ENCODE measurements around the gene MAD2L2.
"Not testable (repeated sequence)": the region's sequence is repeated elsewhere in the genome, so short reads cannot be mapped to it uniquely, and the experiment has no call there.

The MAD2L2 gene

GRCh38 chr1:11642418-11643017, 38.4 kb downstream of the MAD2L2 start:
- H3K4me3 ChIP-seq, H3K27ac ChIP-seq: not testable (repeated sequence)

GRCh38 chr1:11641776-11642305, 39.1 kb downstream of the MAD2L2 start:
- Histone ChIP-seq H3K27ac (no peak overlapping the region), H3K4me3 (no peak overlapping the region)

GRCh38 chr1:11640944-11641343, 40.0 kb downstream of the MAD2L2 start:
- no peak overlapping the region for H3K4me3 ChIP-seq
- H3K27ac ChIP-seq = no peak overlapping the region

- no peak overlapping the region for H3K4me3 ChIP-seq
- no peak overlapping the region for H3K27ac ChIP-seq
Measured at GRCh38 chr1:11640101-11640500, 40.8 kb downstream of the MAD2L2 start.

GRCh38 chr1:11639372-11639771, 41.6 kb downstream of the MAD2L2 start:
- Histone ChIP-seq H3K27ac (no peak overlapping the region), H3K4me3 (no peak overlapping the region)

GRCh38 chr1:11638121-11638520, 42.8 kb downstream of the MAD2L2 start:
- Histone ChIP-seq H3K27ac (no peak overlapping the region), H3K4me3 (no peak overlapping the region)

- H3K4me3 ChIP-seq = no peak overlapping the region
- H3K27ac ChIP-seq = no peak overlapping the region
Measured at GRCh38 chr1:11634365-11635192, 46.4 kb downstream of the MAD2L2 start.

GRCh38 chr1:11629184-11630016, 51.5 kb downstream of the MAD2L2 start:
- no peak overlapping the region for H3K27ac ChIP-seq
- no peak overlapping the region for H3K4me3 ChIP-seq

- no peak overlapping the region for H3K4me3 ChIP-seq
- no peak overlapping the region for H3K27ac ChIP-seq
Measured at GRCh38 chr1:11628767-11629166, 52.2 kb downstream of the MAD2L2 start.

- no peak overlapping the region for H3K4me3 ChIP-seq
- H3K27ac ChIP-seq = no peak overlapping the region
Measured at GRCh38 chr1:11626551-11626950, 54.4 kb downstream of the MAD2L2 start.

Measured in skin epidermis (tissue), 12 donors.